ENCODE measurements around the gene EHHADH. TPM values are rescaled to one million over a fixed set of nuclear protein-coding genes. Genes with fewer than 3 reads are reported as not detected.

Gene EHHADH
- total RNA-seq, 1 experiment from 2014 or later = not detected

DNA sequence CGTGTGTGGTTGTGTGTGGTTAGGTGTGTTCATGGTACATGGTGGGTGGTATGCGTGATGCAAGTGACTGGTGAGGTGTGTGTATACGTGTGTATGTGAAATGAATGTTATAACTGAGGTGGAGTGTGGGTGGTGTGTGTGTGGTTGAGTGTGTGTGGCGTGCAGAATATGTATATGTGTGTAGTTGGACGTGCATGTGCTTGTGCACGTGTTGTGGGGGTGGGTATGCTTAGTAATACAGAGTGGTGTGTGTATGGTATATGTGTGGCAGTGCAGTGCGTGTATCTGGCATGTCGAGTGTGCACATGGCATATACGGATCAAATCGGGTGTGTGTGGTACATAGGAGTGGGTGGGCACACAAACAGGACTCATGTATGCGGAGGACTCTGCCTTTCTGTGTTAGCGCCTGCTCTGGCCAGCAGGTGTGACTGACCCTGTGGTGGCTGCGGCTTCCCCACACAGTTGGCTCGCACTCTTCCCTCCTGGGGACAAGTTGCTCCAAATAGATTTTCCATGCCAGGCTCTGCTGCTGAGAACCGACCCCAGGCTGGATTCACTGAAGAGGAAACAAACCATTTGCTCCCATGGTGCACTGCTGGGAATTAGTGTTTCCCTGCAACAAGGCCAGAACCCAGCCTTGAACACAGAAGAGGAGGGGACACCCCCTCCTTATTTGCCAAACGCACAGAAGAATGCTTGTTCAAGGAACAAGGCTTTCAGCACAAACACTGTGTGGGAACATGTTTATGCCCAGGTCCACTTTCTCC is 99.8 kb downstream of the EHHADH start:
- Histone ChIP-seq H2AFZ (ENCODE audit: low read length) (no peak overlapping the region), H3K4me2 (ENCODE audit: low read depth, low read length, poor library complexity, severe bottlenecking) (no peak overlapping the region), H3K9me2 (replicated peaks; ENCODE audit: insufficient read depth, low read length) (no peaks in the 10 kb centered on the region), H4K20me1 (ENCODE audit: insufficient read depth, low read depth, low read length) (no peaks in the 10 kb centered on the region), H3K27me3 (ENCODE audit: low read length) (no peaks in the 10 kb centered on the region), H3K27ac (ENCODE audit: low read length) (no peak overlapping the region), H3K9ac (ENCODE audit: low read length) (no peak overlapping the region), H3K79me2 (ENCODE audit: low read length) (no peaks in the 10 kb centered on the region), H3K4me1 (ENCODE audit: low read length) (no peaks in the 10 kb centered on the region), H3K36me3 (ENCODE audit: insufficient read depth, low read length) (no peaks in the 10 kb centered on the region), H3K4me3 (ENCODE audit: low read length) (no peak overlapping the region), H3K9me3 (ENCODE audit: low read length) (no peaks in the 10 kb centered on the region)
- no peak for DNase-seq

- H3K4me2 ChIP-seq (ENCODE audit: low read depth, low read length, poor library complexity, severe bottlenecking) = no peak overlapping the region
- H2AFZ ChIP-seq (ENCODE audit: low read length) = no peak overlapping the region
- no peaks in the 10 kb centered on the region for H3K27me3 ChIP-seq (ENCODE audit: low read length)
- H3K9me2 ChIP-seq (replicated peaks; ENCODE audit: insufficient read depth, low read length) = no peaks in the 10 kb centered on the region
- no peak for DNase-seq
- H3K4me3 ChIP-seq (ENCODE audit: low read length) = no peak overlapping the region
- no peaks in the 10 kb centered on the region for H3K36me3 ChIP-seq (ENCODE audit: insufficient read depth, low read length)
- no peaks in the 10 kb centered on the region for H4K20me1 ChIP-seq (ENCODE audit: insufficient read depth, low read depth, low read length)
- no peaks in the 10 kb centered on the region for H3K9me3 ChIP-seq (ENCODE audit: low read length)
- H3K4me1 ChIP-seq (ENCODE audit: low read length) = no peaks in the 10 kb centered on the region
- H3K27ac ChIP-seq (ENCODE audit: low read length) = no peak overlapping the region
- H3K9ac ChIP-seq (ENCODE audit: low read length) = no peak overlapping the region
- H3K79me2 ChIP-seq (ENCODE audit: low read length) = no peaks in the 10 kb centered on the region
These were observed 100.6 kb downstream of the EHHADH start for GRCh38 chr3:185153171-185153771.

DNA sequence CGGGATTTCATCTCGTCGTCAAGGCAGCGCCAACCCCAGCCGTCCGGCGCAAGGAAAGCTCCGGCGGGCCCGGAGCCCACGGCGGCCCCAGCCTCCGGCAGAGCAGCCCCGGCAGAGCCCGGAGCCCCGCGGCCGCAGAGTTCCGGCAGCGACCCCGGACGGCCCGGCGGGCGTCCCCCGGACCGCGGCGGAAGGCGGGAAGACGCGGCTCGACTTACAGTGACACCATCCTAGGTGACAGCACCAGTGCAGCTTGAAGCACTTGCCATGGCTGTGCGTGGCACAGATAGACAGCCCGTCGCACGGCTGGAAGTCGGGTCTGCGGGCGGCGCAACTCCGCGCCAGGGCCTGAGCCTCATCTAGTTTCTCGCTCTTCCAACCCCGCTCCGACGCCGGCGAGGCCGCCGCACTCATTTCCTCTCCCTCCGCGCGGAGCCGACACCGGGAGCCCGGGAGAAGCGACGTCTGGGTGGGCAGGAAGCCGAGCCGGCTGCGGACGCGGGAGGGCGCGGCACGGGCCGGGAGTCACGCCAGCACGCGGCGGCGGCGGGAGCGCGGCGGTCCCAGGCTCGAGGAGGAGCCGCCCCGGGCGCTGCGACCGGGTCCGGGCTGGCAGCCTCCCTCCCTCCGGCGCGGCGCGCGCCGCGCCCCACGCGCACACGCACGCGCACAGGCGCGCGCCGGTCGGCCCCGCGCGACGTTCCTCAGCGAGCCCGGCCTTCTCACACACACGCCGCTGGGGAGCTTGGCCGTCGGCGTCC is 101.3 kb downstream of the EHHADH start, which contains the start of gene C3orf70:
Gene C3orf70, minus strand, starts transcription at position 651 of the 761 bp plus-strand sequence. Its CDS starts 237 bp downstream, at position 414.
- Histone ChIP-seq H3K4me3 (ENCODE audit: low read length) (no peak within 1 kb of the TSS), H2AFZ (ENCODE audit: low read length) (no peak within 1 kb of the TSS), H4K20me1 (ENCODE audit: insufficient read depth, low read depth, low read length) (no peaks in the 10 kb centered on the region), H3K9ac (ENCODE audit: low read length) (no peak within 1 kb of the TSS), H3K9me3 (ENCODE audit: low read length) (no peaks in the 10 kb centered on the region), H3K79me2 (ENCODE audit: low read length) (no peaks in the 10 kb centered on the region), H3K36me3 (ENCODE audit: insufficient read depth, low read length) (no peaks in the 10 kb centered on the region), H3K9me2 (replicated peaks; ENCODE audit: insufficient read depth, low read length) (no peaks in the 10 kb centered on the region), H3K27ac (ENCODE audit: low read length) (no peak within 1 kb of the TSS), H3K4me2 (ENCODE audit: low read depth, low read length, poor library complexity, severe bottlenecking) (no peak within 1 kb of the TSS), H3K27me3 (ENCODE audit: low read length) (no peaks in the 10 kb centered on the region), H3K4me1 (ENCODE audit: low read length) (no peaks in the 10 kb centered on the region)
- DNase-seq = no peak

- Histone ChIP-seq H3K4me1 (ENCODE audit: low read length) (no peaks in the 10 kb centered on the region), H3K9ac (ENCODE audit: low read length) (no peak overlapping the region), H4K20me1 (ENCODE audit: insufficient read depth, low read depth, low read length) (no peaks in the 10 kb centered on the region), H3K4me2 (ENCODE audit: low read depth, low read length, poor library complexity, severe bottlenecking) (no peak overlapping the region), H2AFZ (ENCODE audit: low read length) (no peak overlapping the region), H3K4me3 (ENCODE audit: low read length) (no peak overlapping the region), H3K9me3 (ENCODE audit: low read length) (no peaks in the 10 kb centered on the region), H3K36me3 (ENCODE audit: insufficient read depth, low read length) (no peaks in the 10 kb centered on the region), H3K9me2 (replicated peaks; ENCODE audit: insufficient read depth, low read length) (no peaks in the 10 kb centered on the region), H3K79me2 (ENCODE audit: low read length) (no peaks in the 10 kb centered on the region), H3K27me3 (ENCODE audit: low read length) (no peaks in the 10 kb centered on the region), H3K27ac (ENCODE audit: low read length) (no peak overlapping the region)
- DNase-seq = no peak
These were observed 101.9 kb downstream of the EHHADH start for GRCh38 chr3:185151964-185152409.

- H2AFZ ChIP-seq (ENCODE audit: low read length) = no peak overlapping the region
- no peaks in the 10 kb centered on the region for H3K36me3 ChIP-seq (ENCODE audit: insufficient read depth, low read length)
- H3K27ac ChIP-seq (ENCODE audit: low read length) = no peak overlapping the region
- no peaks in the 10 kb centered on the region for H3K79me2 ChIP-seq (ENCODE audit: low read length)
- H4K20me1 ChIP-seq (ENCODE audit: insufficient read depth, low read depth, low read length) = no peaks in the 10 kb centered on the region
- no peaks in the 10 kb centered on the region for H3K9me2 ChIP-seq (replicated peaks; ENCODE audit: insufficient read depth, low read length)
- no peaks in the 10 kb centered on the region for H3K27me3 ChIP-seq (ENCODE audit: low read length)
- no peak overlapping the region for H3K4me2 ChIP-seq (ENCODE audit: low read depth, low read length, poor library complexity, severe bottlenecking)
- DNase-seq = no peak
- no peaks in the 10 kb centered on the region for H3K4me1 ChIP-seq (ENCODE audit: low read length)
- no peak overlapping the region for H3K4me3 ChIP-seq (ENCODE audit: low read length)
- H3K9ac ChIP-seq (ENCODE audit: low read length) = no peak overlapping the region
- no peaks in the 10 kb centered on the region for H3K9me3 ChIP-seq (ENCODE audit: low read length)
These were observed 102.5 kb downstream of the EHHADH start for GRCh38 chr3:185151101-185151963.

DNA sequence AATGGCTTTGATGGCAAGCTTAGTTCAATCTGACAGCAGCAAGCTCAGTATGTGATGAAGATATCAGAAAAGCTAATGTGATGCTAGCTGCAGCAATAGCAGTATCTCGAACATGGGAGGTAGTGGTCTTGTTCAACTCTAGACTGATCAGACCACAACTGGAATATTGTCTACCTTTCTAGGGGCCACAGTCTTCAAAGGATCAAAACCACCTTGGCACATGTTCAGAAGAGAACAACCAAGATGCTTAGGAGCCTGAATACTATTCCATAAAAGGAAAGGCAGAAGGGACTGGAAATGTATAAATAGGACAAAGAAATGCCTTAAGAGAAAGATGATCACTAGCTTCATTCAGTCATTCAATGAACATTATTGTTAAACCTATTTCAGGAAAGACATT is 103.3 kb downstream of the EHHADH start:
- H2AFZ ChIP-seq (ENCODE audit: low read length) = no peak overlapping the region
- no peak overlapping the region for H3K27ac ChIP-seq (ENCODE audit: low read length)
- no peak overlapping the region for H3K4me2 ChIP-seq (ENCODE audit: low read depth, low read length, poor library complexity, severe bottlenecking)
- H3K27me3 ChIP-seq (ENCODE audit: low read length) = no peaks in the 10 kb centered on the region
- no peaks in the 10 kb centered on the region for H3K4me1 ChIP-seq (ENCODE audit: low read length)
- H3K79me2 ChIP-seq (ENCODE audit: low read length) = no peaks in the 10 kb centered on the region
- H3K36me3 ChIP-seq (ENCODE audit: insufficient read depth, low read length) = no peaks in the 10 kb centered on the region
- H3K9ac ChIP-seq (ENCODE audit: low read length) = no peak overlapping the region
- no peak overlapping the region for H3K4me3 ChIP-seq (ENCODE audit: low read length)
- no peaks in the 10 kb centered on the region for H3K9me3 ChIP-seq (ENCODE audit: low read length)
- no peaks in the 10 kb centered on the region for H4K20me1 ChIP-seq (ENCODE audit: insufficient read depth, low read depth, low read length)
- H3K9me2 ChIP-seq (replicated peaks; ENCODE audit: insufficient read depth, low read length) = no peaks in the 10 kb centered on the region
- DNase-seq = no peak

- Histone ChIP-seq H3K4me1 (ENCODE audit: low read length) (no peaks in the 10 kb centered on the region), H4K20me1 (ENCODE audit: insufficient read depth, low read depth, low read length) (no peaks in the 10 kb centered on the region), H3K4me2 (ENCODE audit: low read depth, low read length, poor library complexity, severe bottlenecking) (no peak overlapping the region), H3K27ac (ENCODE audit: low read length) (no peak overlapping the region), H3K9me3 (ENCODE audit: low read length) (no peaks in the 10 kb centered on the region), H2AFZ (ENCODE audit: low read length) (no peak overlapping the region), H3K4me3 (ENCODE audit: low read length) (no peak overlapping the region), H3K27me3 (ENCODE audit: low read length) (no peaks in the 10 kb centered on the region), H3K36me3 (ENCODE audit: insufficient read depth, low read length) (no peaks in the 10 kb centered on the region), H3K79me2 (ENCODE audit: low read length) (no peaks in the 10 kb centered on the region), H3K9ac (ENCODE audit: low read length) (no peak overlapping the region), H3K9me2 (replicated peaks; ENCODE audit: insufficient read depth, low read length) (no peaks in the 10 kb centered on the region)
- DNase-seq = no peak
These were observed 104.3 kb downstream of the EHHADH start for GRCh38 chr3:185149591-185149990.
